Measurements from ENCODE around the gene TYW1.
"Not testable (repeated sequence)": the region's sequence is repeated elsewhere in the genome, so short reads cannot be mapped to it uniquely, and the experiment has no call there.

The TYW1 gene

GRCh38 chr7:67192123-67192702, 195.6 kb downstream of the TYW1 start:
- not testable (repeated sequence) for DNase-seq

- DNase-seq, result not testable (repeated sequence)
Measured at GRCh38 chr7:67192889-67193613, 196.4 kb downstream of the TYW1 start.

- DNase-seq, result not testable (repeated sequence)
Measured at GRCh38 chr7:67196176-67196575, 199.5 kb downstream of the TYW1 start.

- DNase-seq, result not testable (repeated sequence)
Measured at GRCh38 chr7:67198865-67199526, 202.4 kb downstream of the TYW1 start.

GRCh38 chr7:67205772-67206171, 209.1 kb downstream of the TYW1 start:
- not testable (repeated sequence) for DNase-seq

- no peak for DNase-seq
Measured at GRCh38 chr7:67206452-67206851, 209.8 kb downstream of the TYW1 start.

GRCh38 chr7:67208656-67209055, 212.0 kb downstream of the TYW1 start:
- DNase-seq, result not testable (repeated sequence)

- no peak for DNase-seq
Measured at GRCh38 chr7:67209256-67209655, 212.6 kb downstream of the TYW1 start.

- no peak for DNase-seq
Measured at GRCh38 chr7:67210567-67210966, 213.9 kb downstream of the TYW1 start.

- not testable (repeated sequence) for DNase-seq
Measured at GRCh38 chr7:67211650-67212330, 215.2 kb downstream of the TYW1 start.

- not testable (repeated sequence) for DNase-seq
Measured at GRCh38 chr7:67213038-67213437, 216.4 kb downstream of the TYW1 start.

GRCh38 chr7:67223551-67223950, 226.9 kb downstream of the TYW1 start:
- DNase-seq, result not testable (repeated sequence)

GRCh38 chr7:67226340-67226907, 229.8 kb downstream of the TYW1 start:
- DNase-seq, result not testable (repeated sequence)

- not testable (repeated sequence) for DNase-seq
Measured at GRCh38 chr7:67226967-67227366, 230.3 kb downstream of the TYW1 start.

- DNase-seq, result not testable (repeated sequence)
Measured at GRCh38 chr7:67229018-67229417, 232.4 kb downstream of the TYW1 start.

- DNase-seq, result not testable (repeated sequence)
Measured at GRCh38 chr7:67230029-67230428, 233.4 kb downstream of the TYW1 start.

- not testable (repeated sequence) for DNase-seq
Measured at GRCh38 chr7:67233506-67233905, 236.9 kb downstream of the TYW1 start.

- not testable (repeated sequence) for DNase-seq
Measured at GRCh38 chr7:67236216-67236615, 239.6 kb downstream of the TYW1 start.

GRCh38 chr7:67242871-67243270, 246.2 kb downstream of the TYW1 start:
- not testable (repeated sequence) for DNase-seq

GRCh38 chr7:67248364-67248763, 251.7 kb downstream of the TYW1 start:
- not testable (repeated sequence) for DNase-seq

- no peak for DNase-seq
Measured at GRCh38 chr7:67251986-67252558, 255.4 kb downstream of the TYW1 start.

- DNase-seq, result not testable (repeated sequence)
Measured at GRCh38 chr7:67255076-67255475, 258.4 kb downstream of the TYW1 start.

Measured in CD4-positive, alpha-beta T cell treated with Interleukin-6 for 4 hours (primary cell).